ENCODE measurements around the gene ACKR2.

GRCh38 chr3:42822828-42823227, 13.6 kb downstream of the ACKR2 start:
- no peak for TF ChIP-seq EZH2phosphoT487 (IDR thresholded peaks at IDR 0.05; ENCODE audit: insufficient read depth, low read depth)
- TF ChIP-seq EZH2 (IDR thresholded peaks at IDR 0.05; ENCODE audit: insufficient read depth, poor library complexity, severe bottlenecking) = no peak
